ENCODE measurements around the gene RBP4.

DNA sequence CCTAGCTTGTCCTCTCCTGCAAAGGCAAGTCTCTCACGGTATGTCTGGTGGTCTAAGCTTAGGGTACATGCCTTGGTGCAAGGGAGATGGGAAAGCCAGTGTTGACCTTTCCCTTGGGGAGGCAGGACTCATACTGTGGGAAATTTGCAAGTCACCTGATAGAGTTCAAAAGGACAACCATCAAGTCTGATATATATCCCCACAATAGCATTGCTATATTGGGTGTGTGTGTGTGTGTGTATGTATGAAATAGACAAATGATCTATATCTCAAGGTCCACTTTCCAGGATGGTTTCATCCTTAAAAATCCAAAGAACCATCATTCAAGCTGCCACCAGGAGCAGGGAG is 46.7 kb downstream of the RBP4 start:
- TF ChIP-seq, protein P1, sequence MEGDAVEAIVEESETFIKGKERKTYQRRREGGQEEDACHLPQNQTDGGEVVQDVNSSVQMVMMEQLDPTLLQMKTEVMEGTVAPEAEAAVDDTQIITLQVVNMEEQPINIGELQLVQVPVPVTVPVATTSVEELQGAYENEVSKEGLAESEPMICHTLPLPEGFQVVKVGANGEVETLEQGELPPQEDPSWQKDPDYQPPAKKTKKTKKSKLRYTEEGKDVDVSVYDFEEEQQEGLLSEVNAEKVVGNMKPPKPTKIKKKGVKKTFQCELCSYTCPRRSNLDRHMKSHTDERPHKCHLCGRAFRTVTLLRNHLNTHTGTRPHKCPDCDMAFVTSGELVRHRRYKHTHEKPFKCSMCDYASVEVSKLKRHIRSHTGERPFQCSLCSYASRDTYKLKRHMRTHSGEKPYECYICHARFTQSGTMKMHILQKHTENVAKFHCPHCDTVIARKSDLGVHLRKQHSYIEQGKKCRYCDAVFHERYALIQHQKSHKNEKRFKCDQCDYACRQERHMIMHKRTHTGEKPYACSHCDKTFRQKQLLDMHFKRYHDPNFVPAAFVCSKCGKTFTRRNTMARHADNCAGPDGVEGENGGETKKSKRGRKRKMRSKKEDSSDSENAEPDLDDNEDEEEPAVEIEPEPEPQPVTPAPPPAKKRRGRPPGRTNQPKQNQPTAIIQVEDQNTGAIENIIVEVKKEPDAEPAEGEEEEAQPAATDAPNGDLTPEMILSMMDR (IDR thresholded peaks at IDR 0.05): no peak
- TF ChIP-seq FOXJ3 (CRISPR knock-in tag; IDR thresholded peaks at IDR 0.05; ENCODE audit: borderline replicate concordance): no peak
- TF ChIP-seq, protein P2, sequence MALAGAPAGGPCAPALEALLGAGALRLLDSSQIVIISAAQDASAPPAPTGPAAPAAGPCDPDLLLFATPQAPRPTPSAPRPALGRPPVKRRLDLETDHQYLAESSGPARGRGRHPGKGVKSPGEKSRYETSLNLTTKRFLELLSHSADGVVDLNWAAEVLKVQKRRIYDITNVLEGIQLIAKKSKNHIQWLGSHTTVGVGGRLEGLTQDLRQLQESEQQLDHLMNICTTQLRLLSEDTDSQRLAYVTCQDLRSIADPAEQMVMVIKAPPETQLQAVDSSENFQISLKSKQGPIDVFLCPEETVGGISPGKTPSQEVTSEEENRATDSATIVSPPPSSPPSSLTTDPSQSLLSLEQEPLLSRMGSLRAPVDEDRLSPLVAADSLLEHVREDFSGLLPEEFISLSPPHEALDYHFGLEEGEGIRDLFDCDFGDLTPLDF (CRISPR knock-in tag; IDR thresholded peaks at IDR 0.05): no peak
